HepG2 (cell line): Measurements from ENCODE around the gene TTLL10. TPM values are rescaled to one million over a fixed set of nuclear protein-coding genes. Genes with fewer than 3 reads are reported as not detected.
A peak's percentile ranks its signal among the peaks of the same experiment; 100 is the strongest.

ENCODE experiments used
- CHCHD3 ChIP-seq: sonication (generic); formaldehyde crosslinking; IDR thresholded peaks from 2 replicates; pipeline ENCODE4 v1.8.0; 2022; ENCODE audit warnings: mild to moderate bottlenecking, missing genetic modification reagents, moderate library complexity
- FOXK2 ChIP-seq: fragments of 450-650 bp; IDR thresholded peaks from 2 replicates; pipeline ENCODE4 v1.6.1; 2016
- HOXA5 ChIP-seq: sonication (generic); formaldehyde crosslinking; IDR thresholded peaks from 2 replicates; pipeline ENCODE4 v1.4.0; 2020; ENCODE audit warnings: missing genetic modification reagents
- MIER3 ChIP-seq: IDR thresholded peaks from 2 replicates; pipeline ENCODE4 v1.6.1; 2016; ENCODE audit warnings: missing compliant biosample characterization, borderline replicate concordance
- PHB2 ChIP-seq: fragments of 450-650 bp; IDR thresholded peaks from 2 replicates; pipeline ENCODE4 v1.6.1; 2018; ENCODE audit not compliant: partially characterized antibody
- POLR2AphosphoS2 ChIP-seq: IDR thresholded peaks from 2 replicates; pipeline ENCODE4 v1.6.1; 2011; ENCODE audit warnings: low read depth, low read length, improper control_type of control experiment
- RAD51 ChIP-seq: fragments of 450-650 bp; IDR thresholded peaks from 2 replicates; pipeline ENCODE4 v1.6.1; 2016; ENCODE audit warnings: borderline replicate concordance
- SMAD9 ChIP-seq: sonication (generic); formaldehyde crosslinking; IDR thresholded peaks from 2 replicates; pipeline ENCODE4 v1.5.1; 2020; ENCODE audit warnings: mild to moderate bottlenecking, missing genetic modification reagents
- ZBTB25 ChIP-seq: IDR thresholded peaks from 2 replicates; pipeline ENCODE4 v1.6.1; 2018; ENCODE audit warnings: missing genetic modification reagents
- ZBTB37 ChIP-seq: sonication (generic); formaldehyde crosslinking; IDR thresholded peaks from 2 replicates; pipeline ENCODE4 v1.4.0; 2020; ENCODE audit warnings: mild to moderate bottlenecking, missing genetic modification reagents
- ZBTB7A ChIP-seq: sonication (generic); formaldehyde crosslinking; IDR thresholded peaks from 2 replicates; pipeline ENCODE4 v1.8.0; 2022; ENCODE audit warnings: mild to moderate bottlenecking, missing genetic modification reagents
- ZMAT3 ChIP-seq: sonication (generic); formaldehyde crosslinking; conservative IDR thresholded peaks from 2 replicates; pipeline ENCODE4 v1.7.0; 2021; ENCODE audit warnings: missing genetic modification reagents
- ZNF17 ChIP-seq: sonication (generic); formaldehyde crosslinking; IDR thresholded peaks from 2 replicates; pipeline ENCODE4 v1.5.0; 2020; ENCODE audit warnings: mild to moderate bottlenecking, missing genetic modification reagents
- ZNF225 ChIP-seq: sonication (generic); formaldehyde crosslinking; IDR thresholded peaks from 2 replicates; pipeline ENCODE4 v1.4.0; 2020; ENCODE audit warnings: mild to moderate bottlenecking, missing genetic modification reagents
- ZNF329 ChIP-seq: sonication (generic); formaldehyde crosslinking; IDR thresholded peaks from 2 replicates; pipeline ENCODE4 v1.9.0; 2021; ENCODE audit warnings: low read depth, mild to moderate bottlenecking, missing genetic modification reagents
- ZNF513 ChIP-seq: sonication (generic); formaldehyde crosslinking; conservative IDR thresholded peaks from 2 replicates; pipeline ENCODE4 v1.5.0; 2020; ENCODE audit warnings: missing genetic modification reagents
- ZNF607 ChIP-seq: sonication (generic); formaldehyde crosslinking; IDR thresholded peaks from 2 replicates; pipeline ENCODE4 v1.5.1; 2020; ENCODE audit warnings: missing genetic modification reagents, mild to moderate bottlenecking, borderline replicate concordance
- ZNF629 ChIP-seq: sonication (generic); formaldehyde crosslinking; conservative IDR thresholded peaks from 2 replicates; pipeline ENCODE4 v1.5.0; 2020; ENCODE audit warnings: missing genetic modification reagents
- ZNF75D ChIP-seq: sonication (generic); formaldehyde crosslinking; IDR thresholded peaks from 2 replicates; pipeline ENCODE4 v1.8.1; 2023; ENCODE audit warnings: missing genetic modification reagents, mild to moderate bottlenecking, borderline replicate concordance
- ZNF761 ChIP-seq: sonication (generic); formaldehyde crosslinking; conservative IDR thresholded peaks from 2 replicates; pipeline ENCODE4 v1.4.0; 2020; ENCODE audit warnings: mild to moderate bottlenecking, missing genetic modification reagents
- ZSCAN20 ChIP-seq: sonication (generic); formaldehyde crosslinking; IDR thresholded peaks from 2 replicates; pipeline ENCODE4 v1.4.0; 2020; ENCODE audit warnings: missing genetic modification reagents, mild to moderate bottlenecking, borderline replicate concordance
- polyA plus RNA-seq, 8 experiments: library from polyadenylated mRNA; depleted of rRNA in 3 of 8; stranded (reverse) in 7 of 8; unstranded in 1 of 8; fragments of >200 nt; fragmentation: Illumina TruSeq in 4 of 8; extraction: Trizol in 4 of 8; gene quantifications; 2 replicates each; pipeline versions ENCODE4 v1.2.1 to v1.2.3, GENCODE V29; 2011 to 2016; ENCODE audit warnings: low read depth in 4 of 8, missing spikeins in 1 of 8, mixed read lengths in 1 of 8; ENCODE audit not compliant: insufficient read depth in 1 of 8
- total RNA-seq, 5 experiments: library from RNA; depleted of rRNA; stranded (reverse); fragments of >200 nt; fragmentation: Illumina TruSeq; extraction: Trizol; gene quantifications; 2 replicates each; pipeline ENCODE4 v1.2.3, GENCODE V29; 2016; ENCODE audit warnings: low read depth in 1 of 5
- TF ChIP-seq, protein P1 (sequence below): sonication (generic); formaldehyde crosslinking; IDR thresholded peaks from 2 replicates; pipeline ENCODE4 v1.5.0; 2020; ENCODE audit warnings: missing genetic modification reagents, mild to moderate bottlenecking, borderline replicate concordance
- TF ChIP-seq, protein P2 (sequence below): sonication (generic); formaldehyde crosslinking; IDR thresholded peaks from 2 replicates; pipeline ENCODE4 v1.5.1; 2020; ENCODE audit warnings: missing genetic modification reagents, mild to moderate bottlenecking, borderline replicate concordance
- TF ChIP-seq, protein P3 (sequence below): sonication (generic); formaldehyde crosslinking; IDR thresholded peaks from 2 replicates; pipeline ENCODE4 v1.4.0; 2020; ENCODE audit warnings: missing genetic modification reagents

The TTLL10 gene
- total and polyA plus RNA-seq, 2 of the 13 experiments (the other 11 are each of a cell fraction or from before 2014, with no cell fraction given) = not detected

- TF ChIP-seq, protein P1, sequence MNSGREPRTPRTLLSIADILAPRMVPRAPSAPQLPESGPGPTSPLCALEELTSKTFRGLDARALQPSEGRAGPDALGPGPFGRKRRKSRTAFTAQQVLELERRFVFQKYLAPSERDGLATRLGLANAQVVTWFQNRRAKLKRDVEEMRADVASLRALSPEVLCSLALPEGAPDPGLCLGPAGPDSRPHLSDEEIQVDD = no peak
- TF ChIP-seq ZNF513 (CRISPR knock-in tag) (no peak), HOXA5 (peak; percentile 32; the same call in 1 of the 2 replicates), ZNF607 (peak; percentile 77; the same call in 1 of the 2 replicates), ZBTB25 (CRISPR knock-in tag) (no peak), PHB2 (no peak), ZNF75D (CRISPR knock-in tag) (no peak), FOXK2 (no peak), ZSCAN20 (CRISPR knock-in tag) (0 out of 2 replicates have a peak, but pooled peaks have one; percentile 26), RAD51 (no peak), ZNF17 (no peak), ZBTB7A (CRISPR knock-in tag) (peak; percentile 95), CHCHD3 (CRISPR knock-in tag) (no peak), ZNF761 (CRISPR knock-in tag) (0 out of 2 replicates have a peak, but pooled peaks have one; percentile 47), MIER3 (CRISPR knock-in tag) (peak; percentile 38; the same call in 1 of the 2 replicates), ZNF225 (CRISPR knock-in tag) (peak; percentile 41), ZNF329 (CRISPR knock-in tag) (no peak), ZNF629 (CRISPR knock-in tag) (0 out of 2 replicates have a peak, but pooled peaks have one; percentile 19), SMAD9 (CRISPR knock-in tag) (no peak), POLR2AphosphoS2 (no peak), ZBTB37 (CRISPR knock-in tag) (peak; percentile 82), ZMAT3 (CRISPR knock-in tag) (0 out of 2 replicates have a peak, but pooled peaks have one; percentile 74)
- TF ChIP-seq, protein P2, sequence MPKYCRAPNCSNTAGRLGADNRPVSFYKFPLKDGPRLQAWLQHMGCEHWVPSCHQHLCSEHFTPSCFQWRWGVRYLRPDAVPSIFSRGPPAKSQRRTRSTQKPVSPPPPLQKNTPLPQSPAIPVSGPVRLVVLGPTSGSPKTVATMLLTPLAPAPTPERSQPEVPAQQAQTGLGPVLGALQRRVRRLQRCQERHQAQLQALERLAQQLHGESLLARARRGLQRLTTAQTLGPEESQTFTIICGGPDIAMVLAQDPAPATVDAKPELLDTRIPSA = no peak
- TF ChIP-seq, protein P3, sequence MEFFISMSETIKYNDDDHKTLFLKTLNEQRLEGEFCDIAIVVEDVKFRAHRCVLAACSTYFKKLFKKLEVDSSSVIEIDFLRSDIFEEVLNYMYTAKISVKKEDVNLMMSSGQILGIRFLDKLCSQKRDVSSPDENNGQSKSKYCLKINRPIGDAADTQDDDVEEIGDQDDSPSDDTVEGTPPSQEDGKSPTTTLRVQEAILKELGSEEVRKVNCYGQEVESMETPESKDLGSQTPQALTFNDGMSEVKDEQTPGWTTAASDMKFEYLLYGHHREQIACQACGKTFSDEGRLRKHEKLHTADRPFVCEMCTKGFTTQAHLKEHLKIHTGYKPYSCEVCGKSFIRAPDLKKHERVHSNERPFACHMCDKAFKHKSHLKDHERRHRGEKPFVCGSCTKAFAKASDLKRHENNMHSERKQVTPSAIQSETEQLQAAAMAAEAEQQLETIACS (CRISPR knock-in tag) = no peak
Observed at GRCh38 chr1:1124786-1125642, 48.7 kb upstream of the TTLL10 start (continued).
